Trophoblast cell (in vitro differentiated cells and primary cell): ENCODE data around the gene FUT8.

Source experiments
- DNase-seq, 2 donors: peaks; one replicate each; pipeline ENCODE4 v3.0.0-alpha.2; 2016
- H2AFZ ChIP-seq: 2 replicates; pipeline ENCODE4 v1.6.1; 2013; ENCODE audit warnings: low read length, moderate library complexity, mild to moderate bottlenecking; ENCODE audit not compliant: insufficient read depth, poor library complexity
- H2AK5ac ChIP-seq: 2 replicates; pipeline ENCODE4 v1.6.1; 2013; ENCODE audit warnings: mild to moderate bottlenecking, low read length
- H2BK120ac ChIP-seq: 2 replicates; pipeline ENCODE4 v1.6.1; 2013; ENCODE audit warnings: low read length, mild to moderate bottlenecking, moderate library complexity; ENCODE audit not compliant: insufficient read depth, poor library complexity
- H2BK12ac ChIP-seq: 2 replicates; pipeline ENCODE4 v1.6.1; 2013; ENCODE audit warnings: mild to moderate bottlenecking, low read length, moderate library complexity
- H2BK5ac ChIP-seq: 2 replicates; pipeline ENCODE4 v1.6.1; 2013; ENCODE audit warnings: low read length, low read depth, moderate library complexity, mild to moderate bottlenecking; ENCODE audit not compliant: poor library complexity
- H3K14ac ChIP-seq: 2 replicates; pipeline ENCODE4 v1.6.1; 2013; ENCODE audit warnings: mild to moderate bottlenecking, low read length
- H3K18ac ChIP-seq: 2 replicates; pipeline ENCODE4 v1.6.1; 2013; ENCODE audit warnings: mild to moderate bottlenecking, low read length
- H3K23ac ChIP-seq: 2 replicates; pipeline ENCODE4 v1.6.1; 2013; ENCODE audit warnings: low read length
- H3K27ac ChIP-seq: 2 replicates; pipeline ENCODE4 v1.5.1; 2013; ENCODE audit warnings: low read depth, mild to moderate bottlenecking, inconsistent platforms, low read length, moderate library complexity
- H3K27me3 ChIP-seq: 2 replicates; pipeline ENCODE4 v1.6.1; 2013; ENCODE audit warnings: inconsistent platforms, mild to moderate bottlenecking, low read length, moderate library complexity; ENCODE audit not compliant: insufficient read depth
- H3K36me3 ChIP-seq, 2 experiments: 1 replicate in 1 of 2; 2 replicates in 1 of 2; pipeline ENCODE4 v1.6.1; 2013; ENCODE audit warnings: low read length in 2 of 2, mild to moderate bottlenecking in 2 of 2, moderate library complexity in 1 of 2; ENCODE audit not compliant: insufficient read depth in 2 of 2, control insufficient read depth in 1 of 2
- H3K4ac ChIP-seq: 2 replicates; pipeline ENCODE4 v1.6.1; 2013; ENCODE audit warnings: low read depth, mild to moderate bottlenecking, low read length, moderate library complexity
- H3K4me1 ChIP-seq, 2 experiments: 1 replicate in 1 of 2; 2 replicates in 1 of 2; pipeline ENCODE4 v1.6.1; 2013; ENCODE audit warnings: low read length in 2 of 2, mild to moderate bottlenecking in 2 of 2, moderate library complexity in 1 of 2; ENCODE audit not compliant: insufficient read depth in 2 of 2, control insufficient read depth in 1 of 2
- H3K4me2 ChIP-seq: 2 replicates; pipeline ENCODE4 v1.6.1; 2013; ENCODE audit warnings: inconsistent platforms, mild to moderate bottlenecking, low read length, moderate library complexity
- H3K4me3 ChIP-seq: 2 replicates; pipeline ENCODE4 v1.5.1; 2013; ENCODE audit warnings: mild to moderate bottlenecking, low read depth, low read length, inconsistent platforms
- H3K79me1 ChIP-seq: one replicate; pipeline ENCODE4 v1.6.1; 2013; ENCODE audit warnings: low read length
- H3K79me2 ChIP-seq: 2 replicates; pipeline ENCODE4 v1.6.1; 2013; ENCODE audit warnings: low read length, mild to moderate bottlenecking; ENCODE audit not compliant: control insufficient read depth, insufficient read depth, poor library complexity
- H3K9ac ChIP-seq: 2 replicates; pipeline ENCODE4 v1.6.1; 2013; ENCODE audit warnings: mild to moderate bottlenecking, low read length
- H3K9me3 ChIP-seq: 2 replicates; pipeline ENCODE4 v1.6.1; 2013; ENCODE audit warnings: low read depth, mild to moderate bottlenecking, control low read depth, inconsistent platforms, low read length; ENCODE audit not compliant: insufficient read depth
- H4K12ac ChIP-seq: 2 replicates; pipeline ENCODE4 v1.6.1; 2013; ENCODE audit warnings: low read depth, mild to moderate bottlenecking, low read length, moderate library complexity
- H4K8ac ChIP-seq: 2 replicates; pipeline ENCODE4 v1.6.1; 2013; ENCODE audit warnings: low read depth, mild to moderate bottlenecking, low read length, moderate library complexity
- H4K91ac ChIP-seq: one replicate; pipeline ENCODE4 v1.6.1; 2013; ENCODE audit warnings: low read depth, mild to moderate bottlenecking, low read length, moderate library complexity
- WGBS: extraction: QIAGEN DNeasy Blood & Tissue Kit; methylation state at CpG from one replicate; pipeline ENCODE4 v1.1.7; 2013; ENCODE audit warnings: missing lambda C conversion rate; ENCODE audit not compliant: insufficient read length, insufficient coverage; ENCODE audit errors: extremely low coverage; 5-methylcytosine and 5-hydroxymethylcytosine counted together

The FUT8 gene

DNA sequence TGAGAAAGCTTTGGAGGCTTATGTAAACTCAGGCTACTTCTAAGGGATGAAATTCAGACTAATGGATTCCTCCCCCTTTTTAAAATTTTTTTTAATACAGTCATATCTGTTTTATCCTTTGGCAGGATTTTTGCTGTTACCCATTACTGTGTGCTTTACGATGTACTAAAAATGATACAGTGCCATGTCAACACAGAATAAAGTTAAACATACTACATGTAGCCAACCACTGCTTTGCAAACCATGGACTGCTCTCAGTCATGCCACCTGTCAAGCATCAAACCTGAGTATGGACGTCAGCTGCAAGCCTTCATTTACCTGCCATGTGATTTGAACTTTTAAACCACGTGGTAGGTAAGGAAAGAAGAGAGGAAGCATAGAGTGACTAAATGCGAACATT lies 325.8 kb downstream of the FUT8 start:
- H3K4ac ChIP-seq: no peak overlapping the region
- no peak overlapping the region for H3K23ac ChIP-seq
- no CpG with 5 or more reads among the region's 4 CpGs for WGBS
- H3K18ac ChIP-seq: peak overlapping the region; percentile 18
- H2BK5ac ChIP-seq: no peak overlapping the region
- no peaks in the 10 kb centered on the region for H3K27me3 ChIP-seq
- no peak for DNase-seq
- H2AFZ ChIP-seq: no peak overlapping the region
- no peak overlapping the region for H4K91ac ChIP-seq
- no peak overlapping the region for H2AK5ac ChIP-seq
- no peaks in the 10 kb centered on the region for H3K9me3 ChIP-seq
- no peak overlapping the region for H3K9ac ChIP-seq
- no peak overlapping the region for H4K12ac ChIP-seq
- no peak overlapping the region for H4K8ac ChIP-seq
- no peaks in the 10 kb centered on the region for H3K4me1 ChIP-seq
- H3K27ac ChIP-seq: no peak overlapping the region
- H2BK120ac ChIP-seq: no peak overlapping the region
- no peak overlapping the region for H3K4me2 ChIP-seq
- H3K4me3 ChIP-seq: no peak overlapping the region
- H3K79me2 ChIP-seq: no peaks in the 10 kb centered on the region
- no peaks in the 10 kb centered on the region for H3K79me1 ChIP-seq
- peaks cover 0 to 14% of the 10 kb centered on the region in 2 experiments for H3K36me3 ChIP-seq
- no peak overlapping the region for H2BK12ac ChIP-seq
- H3K14ac ChIP-seq: no peak overlapping the region

DNA sequence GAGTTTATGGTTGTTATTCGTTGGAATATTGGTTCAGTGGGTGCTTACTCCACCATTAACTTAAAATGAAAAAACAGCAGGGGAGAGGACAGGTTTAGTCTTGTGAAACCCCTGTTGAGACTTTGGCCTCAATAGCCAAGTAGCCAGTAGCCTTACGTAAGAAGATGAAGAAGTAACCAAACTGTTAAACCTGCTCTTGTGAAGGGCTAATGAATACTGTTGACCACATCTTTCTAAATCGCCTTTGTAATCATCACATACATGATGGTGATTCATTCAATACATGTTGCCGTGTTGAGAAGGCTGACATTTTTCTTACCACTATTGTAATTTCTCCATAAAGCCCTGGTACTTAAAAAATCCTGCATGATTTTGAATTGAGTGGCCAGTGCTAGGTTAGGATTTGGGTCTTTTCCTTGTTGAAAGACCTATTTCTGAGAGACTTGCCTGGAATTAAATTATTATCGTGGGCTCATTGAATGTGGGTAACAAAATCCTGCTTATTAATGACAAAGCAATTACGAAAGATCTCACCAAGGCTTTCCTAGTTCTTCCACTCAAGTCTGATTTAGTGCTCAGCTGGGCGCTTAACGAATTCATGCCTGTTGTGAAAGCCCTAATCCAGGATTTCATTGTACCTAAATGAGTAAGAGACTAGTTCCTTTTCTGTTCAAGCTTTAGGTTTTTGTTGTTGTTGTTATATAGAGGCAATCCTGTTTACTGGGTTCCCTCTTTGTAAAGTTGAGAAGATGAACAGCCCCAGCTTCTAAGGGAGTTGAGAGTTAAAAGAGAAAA lies 333.1 kb downstream of the FUT8 start:
- Histone ChIP-seq H3K27me3 (no peaks in the 10 kb centered on the region), H3K79me2 (no peaks in the 10 kb centered on the region), H3K9ac (no peak overlapping the region), H2AK5ac (no peak overlapping the region), H4K12ac (no peak overlapping the region), H3K79me1 (no peaks in the 10 kb centered on the region), H3K14ac (no peak overlapping the region), H4K8ac (no peak overlapping the region), H3K27ac (no peak overlapping the region), H3K4me1 (no peaks in the 10 kb centered on the region), H2BK12ac (no peak overlapping the region), H3K4me3 (no peak overlapping the region), H3K4me2 (no peak overlapping the region), H2BK5ac (no peak overlapping the region), H3K4ac (no peak overlapping the region), H3K36me3 (peaks cover 0 to 6% of the 10 kb centered on the region in 2 experiments), H2BK120ac (no peak overlapping the region), H3K9me3 (no peaks in the 10 kb centered on the region), H3K18ac (no peak overlapping the region), H2AFZ (no peak overlapping the region), H3K23ac (no peak overlapping the region), H4K91ac (no peak overlapping the region)
- DNase-seq: no peak
- WGBS: no CpG with 5 or more reads among the region's 8 CpGs

DNA sequence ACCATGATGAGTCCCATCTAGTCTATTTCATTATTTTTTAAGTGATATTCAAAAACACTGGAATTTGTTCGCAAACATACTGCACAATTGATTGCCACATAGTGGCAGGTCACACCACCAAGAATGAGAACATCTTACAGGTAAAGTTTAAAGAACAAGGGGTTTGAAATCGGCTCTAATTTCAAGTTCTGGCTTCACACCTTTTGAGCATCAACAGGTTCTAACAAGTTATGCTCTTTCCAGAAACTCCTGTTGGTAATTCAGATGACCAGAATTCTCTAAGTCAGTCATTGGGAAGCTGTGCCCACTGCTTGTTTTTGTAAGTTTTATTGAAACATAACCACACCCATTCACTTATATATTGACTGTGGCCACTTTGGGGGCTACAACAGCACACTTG lies 336.3 kb downstream of the FUT8 start:
- Histone ChIP-seq H3K36me3 (no peaks in the 10 kb centered on the region), H2BK5ac (no peak overlapping the region), H4K91ac (no peak overlapping the region), H4K12ac (no peak overlapping the region), H3K9ac (no peak overlapping the region), H3K9me3 (no peaks in the 10 kb centered on the region), H2AFZ (no peak overlapping the region), H2BK120ac (no peak overlapping the region), H2AK5ac (no peak overlapping the region), H3K18ac (no peak overlapping the region), H3K4me3 (no peak overlapping the region), H3K23ac (no peak overlapping the region), H3K27ac (no peak overlapping the region), H3K4ac (no peak overlapping the region), H3K4me2 (no peak overlapping the region), H4K8ac (no peak overlapping the region), H3K79me1 (no peaks in the 10 kb centered on the region), H3K4me1 (no peaks in the 10 kb centered on the region), H3K79me2 (no peaks in the 10 kb centered on the region), H3K14ac (no peak overlapping the region), H2BK12ac (no peak overlapping the region), H3K27me3 (no peaks in the 10 kb centered on the region)
- no CpG with 5 or more reads among the region's 2 CpGs for WGBS
- DNase-seq: no peak

DNA sequence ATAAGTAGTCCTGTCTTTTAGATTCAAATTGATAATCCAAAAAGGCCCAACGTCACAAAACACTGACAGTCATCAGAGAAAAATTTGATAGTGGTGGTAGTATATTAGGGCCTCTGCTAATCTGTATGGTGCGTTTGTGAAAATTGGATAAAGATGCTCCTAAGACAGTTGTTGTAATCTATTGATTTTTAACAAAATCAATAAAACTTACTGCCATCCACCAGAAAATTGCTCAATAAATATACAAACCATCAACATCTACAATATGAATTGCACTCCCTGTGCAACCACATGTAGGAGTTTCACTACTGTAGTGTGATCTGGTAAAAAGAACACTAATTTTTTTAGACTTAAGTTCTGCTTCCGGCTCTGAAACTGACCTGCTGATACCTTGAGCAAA lies 336.8 kb downstream of the FUT8 start:
- no peaks in the 10 kb centered on the region for H3K79me1 ChIP-seq
- H3K79me2 ChIP-seq: no peaks in the 10 kb centered on the region
- H4K91ac ChIP-seq: no peak overlapping the region
- WGBS: no CpG with 5 or more reads among the region's 3 CpGs
- no peaks in the 10 kb centered on the region for H3K27me3 ChIP-seq
- H2AFZ ChIP-seq: no peak overlapping the region
- no peak overlapping the region for H2BK120ac ChIP-seq
- DNase-seq: no peak
- H2AK5ac ChIP-seq: no peak overlapping the region
- no peak overlapping the region for H3K14ac ChIP-seq
- no peak overlapping the region for H3K4ac ChIP-seq
- H3K9me3 ChIP-seq: no peaks in the 10 kb centered on the region
- no peak overlapping the region for H3K23ac ChIP-seq
- H3K9ac ChIP-seq: no peak overlapping the region
- no peak overlapping the region for H4K12ac ChIP-seq
- H3K4me3 ChIP-seq: no peak overlapping the region
- H2BK12ac ChIP-seq: no peak overlapping the region
- H3K18ac ChIP-seq: no peak overlapping the region
- H3K4me1 ChIP-seq: no peaks in the 10 kb centered on the region
- H2BK5ac ChIP-seq: no peak overlapping the region
- no peak overlapping the region for H4K8ac ChIP-seq
- no peak overlapping the region for H3K27ac ChIP-seq
- no peak overlapping the region for H3K4me2 ChIP-seq
- H3K36me3 ChIP-seq: no peaks in the 10 kb centered on the region
